NCI-H748 (cell line): Measurements from ENCODE around the gene FANCL.
"Not testable (repeated sequence)": the region's sequence is repeated elsewhere in the genome, so short reads cannot be mapped to it uniquely, and the experiment has no call there.

ENCODE experiments used
- DNase-seq: peaks from one replicate; lab custom pipeline; 2025; ENCODE audit not compliant: unreplicated experiment; lab: John Stamatoyannopoulos, UW

Gene FANCL

GRCh38 chr2:58206785-58207184 is 34.3 kb downstream of the FANCL start:
- DNase-seq = no peak

DNA sequence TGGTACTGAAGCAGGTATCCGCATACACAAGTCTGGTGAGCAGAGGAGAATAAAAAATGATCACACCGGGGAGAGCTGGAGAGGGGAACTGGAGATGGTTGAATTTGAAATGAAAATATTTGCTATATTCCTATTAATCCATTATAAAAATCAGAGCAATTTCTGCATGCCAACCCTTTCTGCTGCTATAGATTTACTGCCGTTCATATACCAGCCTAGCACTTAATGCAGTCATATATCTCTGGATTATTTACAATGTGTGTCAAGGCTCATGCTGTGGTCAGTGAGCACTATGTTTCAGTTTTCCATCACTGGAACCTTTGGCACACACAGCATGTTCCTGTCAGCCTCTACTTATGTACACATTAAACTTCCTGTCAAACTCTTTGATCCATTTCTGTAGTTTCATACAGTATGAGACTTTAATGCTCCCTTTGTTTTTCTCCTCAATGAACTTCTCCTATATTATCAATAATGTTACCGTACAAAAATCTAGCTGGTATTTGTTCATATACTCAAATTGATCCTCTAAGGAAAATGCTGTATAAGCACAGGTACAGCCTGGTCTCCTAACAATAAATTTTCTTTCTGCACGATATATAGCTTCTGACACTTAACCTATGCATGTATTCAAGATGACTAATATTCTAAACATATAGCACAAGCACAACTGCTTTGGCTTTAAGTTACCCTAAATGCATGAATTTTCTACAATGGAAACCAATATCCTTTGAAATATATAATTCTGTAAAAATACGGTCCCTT is 36.7 kb downstream of the FANCL start:
- no peak for DNase-seq

- DNase-seq = no peak
These were observed 38.1 kb downstream of the FANCL start for GRCh38 chr2:58203018-58203417.

DNA sequence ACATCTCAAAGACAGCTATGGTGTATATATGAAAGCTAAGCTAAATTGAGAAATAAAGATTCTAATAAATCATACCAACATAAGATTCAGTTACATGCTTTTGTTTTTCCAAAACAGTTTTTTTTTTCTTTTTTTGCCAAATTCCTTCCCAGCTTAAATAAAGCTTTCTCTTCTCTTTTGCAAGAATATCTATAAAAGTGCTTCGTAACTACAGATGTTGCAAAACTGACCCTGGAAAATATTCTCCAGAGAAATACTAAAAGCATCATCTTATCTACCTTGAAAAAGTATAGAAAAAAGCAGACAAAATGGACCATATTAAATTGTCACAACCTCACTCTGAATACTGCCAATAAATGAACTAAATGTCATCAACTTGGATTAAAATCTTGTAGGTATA is 38.7 kb downstream of the FANCL start:
- DNase-seq = no peak

DNA sequence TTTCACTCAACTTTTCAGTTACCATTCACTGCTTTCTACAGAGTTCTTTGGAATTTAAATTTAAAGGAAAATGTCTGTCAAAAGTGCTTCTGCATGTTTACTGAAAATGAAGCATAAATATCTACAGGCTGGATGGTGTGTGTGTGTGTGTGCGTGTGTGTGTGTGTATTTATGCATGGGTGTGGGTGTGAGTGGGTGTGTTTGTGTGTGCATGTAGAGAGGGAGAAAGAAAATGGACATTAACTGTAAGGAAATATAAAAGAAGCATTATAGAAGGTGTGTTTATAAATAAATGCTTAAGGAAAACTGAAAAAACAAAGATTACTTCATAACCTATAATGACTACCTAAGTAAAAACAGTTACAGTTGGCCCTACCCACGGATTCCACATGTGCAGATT is 43.2 kb downstream of the FANCL start:
- no peak for DNase-seq

- no peak for DNase-seq
These were observed 45.5 kb downstream of the FANCL start for GRCh38 chr2:58195662-58196061.

DNA sequence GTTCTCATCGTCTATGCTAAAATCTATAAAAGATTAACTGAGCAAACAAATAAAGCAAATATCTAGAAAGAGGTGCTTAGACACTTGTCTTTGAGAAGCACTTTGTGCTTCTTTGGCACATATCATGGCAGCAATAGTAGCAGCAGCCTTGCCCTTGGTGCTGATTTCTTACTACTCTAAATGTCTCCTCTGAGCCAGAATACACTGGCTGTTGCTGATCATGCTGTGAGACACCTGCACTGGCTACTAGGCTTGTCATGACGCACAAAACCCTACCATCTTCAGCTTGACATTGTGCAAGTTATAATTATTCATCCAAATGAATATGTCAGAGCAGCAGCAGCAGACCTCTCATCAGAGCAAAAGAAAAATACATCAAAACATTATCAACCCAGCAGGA is 46.7 kb downstream of the FANCL start:
- peak; percentile 9 for DNase-seq

- not testable (repeated sequence) for DNase-seq
These were observed 54.1 kb downstream of the FANCL start for GRCh38 chr2:58187022-58187421.

GRCh38 chr2:58186501-58186900 is 54.6 kb downstream of the FANCL start:
- DNase-seq = no peak

DNA sequence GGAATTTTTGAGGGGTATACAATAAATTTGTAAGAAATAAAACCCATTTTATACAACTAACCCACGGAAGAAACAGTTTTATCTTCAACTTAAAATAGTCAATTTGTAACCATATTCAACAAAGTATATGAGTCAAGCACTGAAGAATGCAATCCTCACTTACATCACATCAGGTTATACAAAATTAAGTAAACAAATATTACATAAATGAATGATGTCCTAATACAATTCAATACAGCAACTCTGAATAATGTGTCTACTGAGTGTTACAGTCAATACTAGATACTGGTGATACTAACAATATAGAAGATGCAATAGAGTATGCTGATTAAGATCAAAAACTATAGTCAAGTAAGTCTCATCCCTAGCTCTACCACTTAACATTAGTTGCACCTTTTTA is 58.6 kb downstream of the FANCL start:
- no peak for DNase-seq

DNA sequence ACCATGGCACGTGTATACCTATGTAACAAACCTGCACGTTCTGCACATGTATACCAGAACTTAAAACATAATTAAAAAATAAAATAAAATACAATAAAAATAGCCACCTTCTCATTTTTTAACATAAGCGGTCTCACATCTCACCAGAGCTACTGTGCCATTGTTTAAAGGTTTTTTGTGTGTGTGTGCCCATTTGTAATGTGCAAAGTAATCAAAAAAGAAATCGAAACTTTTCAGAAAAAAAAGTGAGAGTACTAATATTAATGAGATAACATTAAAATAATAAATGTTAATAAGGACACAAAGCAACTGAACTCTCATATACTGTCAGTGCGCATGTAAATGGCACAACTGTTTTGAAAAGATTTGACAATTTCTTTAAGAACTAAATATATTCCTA is 60.5 kb downstream of the FANCL start:
- DNase-seq = no peak

GRCh38 chr2:58180175-58180574 is 61.0 kb downstream of the FANCL start:
- not testable (repeated sequence) for DNase-seq

DNA sequence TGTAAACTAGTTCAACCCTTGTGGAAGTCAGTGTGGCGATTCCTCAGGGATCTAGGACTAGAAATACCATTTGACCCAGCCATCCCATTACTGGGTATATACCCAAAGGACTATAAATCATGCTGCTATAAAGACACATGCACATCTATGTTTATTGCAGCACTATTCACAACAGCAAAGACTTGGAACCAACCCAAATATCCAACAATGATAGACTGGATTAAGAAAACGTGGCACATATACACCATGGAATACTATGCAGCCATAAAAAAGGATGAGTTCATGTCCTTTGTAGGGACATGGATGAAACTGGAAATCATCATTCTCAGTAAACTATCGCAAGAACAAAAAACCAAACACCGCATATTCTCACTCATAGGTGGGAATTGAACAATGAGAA is 63.9 kb downstream of the FANCL start:
- not testable (repeated sequence) for DNase-seq

GRCh38 chr2:58171831-58172230 is 69.3 kb downstream of the FANCL start:
- DNase-seq = not testable (repeated sequence)

DNA sequence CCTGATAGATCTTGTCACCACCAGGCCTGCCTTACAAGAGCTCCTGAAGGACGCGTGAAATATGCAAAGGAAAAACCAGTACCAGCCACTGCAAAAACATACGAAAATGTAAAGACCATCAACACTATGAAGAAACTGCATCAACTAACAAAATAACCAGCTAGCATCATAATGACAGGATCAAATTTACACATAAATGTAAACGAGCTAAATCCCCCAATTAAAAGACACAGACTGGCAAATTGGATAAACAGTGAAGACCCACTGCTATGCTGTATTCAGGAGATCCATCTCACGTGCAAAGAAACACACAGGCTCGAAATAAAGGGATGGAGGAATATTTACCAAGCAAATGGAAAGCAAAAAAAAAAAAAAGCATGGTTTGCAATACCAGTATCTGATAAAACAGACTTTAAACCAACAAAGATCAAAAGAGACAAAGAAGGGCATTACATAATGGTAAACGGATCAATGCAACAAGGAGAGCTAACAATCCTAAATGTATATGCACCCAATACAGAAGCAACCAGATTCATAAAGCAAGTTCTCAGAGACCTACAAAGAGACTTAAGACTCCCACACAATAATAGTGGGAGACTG is 70.7 kb downstream of the FANCL start:
- not testable (repeated sequence) for DNase-seq

- DNase-seq = not testable (repeated sequence)
These were observed 71.3 kb downstream of the FANCL start for GRCh38 chr2:58169845-58170244.

- not testable (repeated sequence) for DNase-seq
These were observed 73.0 kb downstream of the FANCL start for GRCh38 chr2:58168130-58168529.

DNA sequence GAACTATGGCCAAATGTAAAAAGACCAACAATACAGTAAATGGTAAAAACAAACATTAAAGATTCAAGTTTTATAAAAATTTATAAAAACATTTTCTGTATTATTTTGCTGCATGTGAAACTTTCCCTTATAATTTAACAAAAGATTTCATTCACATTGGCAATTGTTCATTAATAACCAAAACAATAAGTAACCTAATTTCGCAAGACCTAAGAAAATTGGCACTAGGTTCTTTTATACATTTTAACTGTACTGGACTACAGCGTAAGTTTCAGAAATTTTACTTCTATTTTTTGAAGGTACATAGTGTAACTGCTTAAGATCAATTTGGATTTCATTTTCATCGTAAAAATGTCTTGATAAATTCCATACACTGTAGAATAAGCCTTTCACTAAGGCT is 77.2 kb downstream of the FANCL start:
- DNase-seq = no peak

GRCh38 chr2:58158481-58158880 is 82.6 kb downstream of the FANCL start:
- no peak for DNase-seq

DNA sequence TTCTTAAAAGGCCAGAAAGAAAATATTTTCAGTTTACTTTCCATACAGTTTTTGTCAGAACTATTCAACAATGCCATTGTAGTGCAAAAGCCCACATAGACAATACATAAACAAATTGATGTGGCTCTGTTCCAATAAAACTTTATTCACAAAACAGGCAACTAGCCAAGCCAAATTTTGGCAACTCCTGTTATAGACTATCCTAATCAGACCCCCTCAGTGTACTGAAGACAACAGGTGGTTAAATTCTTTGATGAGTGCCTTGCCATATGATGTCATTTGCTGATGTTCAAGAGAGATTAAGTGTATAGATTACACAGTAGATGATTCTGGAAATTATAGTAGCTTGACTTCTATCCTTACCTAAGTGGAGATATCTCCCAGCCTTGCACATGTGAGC is 83.4 kb downstream of the FANCL start:
- DNase-seq = no peak

- no peak for DNase-seq
These were observed 84.3 kb downstream of the FANCL start for GRCh38 chr2:58156780-58157179.

DNA sequence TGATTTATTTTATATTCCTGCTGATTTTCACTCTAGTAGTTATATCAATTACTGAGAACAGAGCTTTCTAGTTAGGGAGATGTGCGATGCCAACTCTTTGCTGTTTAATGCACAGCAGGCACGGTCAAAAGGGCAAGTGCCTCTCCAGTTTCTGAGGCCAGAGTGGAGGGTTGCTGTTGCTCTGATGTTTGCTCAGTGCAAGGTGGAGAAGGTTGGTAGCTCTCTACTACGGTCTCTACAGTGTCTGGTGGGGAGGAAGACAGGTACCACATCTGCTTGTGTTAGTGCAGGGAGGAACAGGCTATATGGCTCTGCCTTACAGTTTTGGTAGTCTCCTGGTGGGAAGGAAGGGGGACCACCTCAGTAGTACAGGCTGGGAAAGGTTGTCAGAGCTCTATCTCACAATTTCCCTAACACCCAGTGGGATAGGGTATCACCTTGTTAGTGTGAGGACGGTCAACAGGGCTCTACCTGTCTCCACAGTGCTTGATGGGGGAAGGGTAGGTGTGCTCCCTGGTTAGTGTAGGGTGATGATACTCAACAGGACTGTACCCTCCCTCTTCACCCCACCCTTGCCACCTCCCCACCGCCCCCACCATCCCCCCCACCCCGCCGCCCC is 85.9 kb downstream of the FANCL start:
- peak; percentile 83 for DNase-seq
